Measurements from ENCODE around the gene GAA. TPM values are rescaled to one million over a fixed set of nuclear protein-coding genes. Genes with fewer than 3 reads are reported as not detected.
"Not testable (repeated sequence)": the region's sequence is repeated elsewhere in the genome, so short reads cannot be mapped to it uniquely, and the experiment has no call there.

The GAA gene
- total and polyA plus RNA-seq, 5 donors: 36.3 to 51.3 (median 44.8) TPM

- H3K27me3 ChIP-seq (ENCODE audit: control insufficient read depth, insufficient read depth): no peaks in the 10 kb centered on the region
- H3K9me3 ChIP-seq (ENCODE audit: control insufficient read depth, low read length): no peaks in the 10 kb centered on the region
- intact Hi-C loops (cut with DNase I): no loop called here
- 69% methylated on average over 5 of the region's 5 CpGs for WGBS
- DNase-seq: no peak
- ATAC-seq: no peak
- H3K4me3 ChIP-seq (ENCODE audit: low read length): no peak overlapping the region
- peaks cover 3% of the 10 kb centered on the region for H3K4me1 ChIP-seq (ENCODE audit: control insufficient read depth, insufficient read depth, low read length)
- no peak overlapping the region for H3K27ac ChIP-seq (ENCODE audit: low read length)
Measured at GRCh38 chr17:80151333-80151732, 50.0 kb downstream of the GAA start.

GRCh38 chr17:80152081-80152702, 50.8 kb downstream of the GAA start:
- DNase-seq: no peak
- intact Hi-C loops (cut with DNase I): no loop called here
- no peak overlapping the region for H3K27ac ChIP-seq (ENCODE audit: low read length)

GRCh38 chr17:80153004-80153403, 51.6 kb downstream of the GAA start:
- intact Hi-C loops (cut with DNase I): no loop called here
- no peak overlapping the region for H3K27ac ChIP-seq (ENCODE audit: low read length)
- H3K4me1 ChIP-seq (ENCODE audit: control insufficient read depth, insufficient read depth, low read length): peaks cover 3% of the 10 kb centered on the region
- no peaks in the 10 kb centered on the region for H3K9me3 ChIP-seq (ENCODE audit: control insufficient read depth, low read length)
- H3K27me3 ChIP-seq (ENCODE audit: control insufficient read depth, insufficient read depth): no peaks in the 10 kb centered on the region
- no peak for ATAC-seq
- H3K4me3 ChIP-seq (ENCODE audit: low read length): no peak overlapping the region
- 81% methylated on average over 3 of the region's 3 CpGs for WGBS
- DNase-seq: no peak

More at GRCh38 chr17:80152081-80152702, 50.8 kb downstream of the GAA start:
- no peak overlapping the region for H3K4me3 ChIP-seq (ENCODE audit: low read length)
- ATAC-seq: no peak
- H3K9me3 ChIP-seq (ENCODE audit: control insufficient read depth, low read length): no peaks in the 10 kb centered on the region
- no peaks in the 10 kb centered on the region for H3K27me3 ChIP-seq (ENCODE audit: control insufficient read depth, insufficient read depth)
- peaks cover 3% of the 10 kb centered on the region for H3K4me1 ChIP-seq (ENCODE audit: control insufficient read depth, insufficient read depth, low read length)
- WGBS: 61% methylated on average over 11 of the region's 11 CpGs

GRCh38 chr17:80154166-80154565, 52.8 kb downstream of the GAA start:
- 69% methylated on average over 5 of the region's 5 CpGs for WGBS
- DNase-seq: no peak
- H3K4me1 ChIP-seq (ENCODE audit: control insufficient read depth, insufficient read depth, low read length): no peaks in the 10 kb centered on the region
- H3K27ac ChIP-seq (ENCODE audit: low read length): no peak overlapping the region
- no peak overlapping the region for H3K4me3 ChIP-seq (ENCODE audit: low read length)
- no peaks in the 10 kb centered on the region for H3K9me3 ChIP-seq (ENCODE audit: control insufficient read depth, low read length)
- intact Hi-C loops (cut with DNase I): no loop called here
- ATAC-seq: no peak
- no peaks in the 10 kb centered on the region for H3K27me3 ChIP-seq (ENCODE audit: control insufficient read depth, insufficient read depth)

- intact Hi-C loops (cut with DNase I); H3K9me3 ChIP-seq (ENCODE audit: control insufficient read depth, low read length); H3K4me3 ChIP-seq (ENCODE audit: low read length); DNase-seq; ATAC-seq; H3K27me3 ChIP-seq (ENCODE audit: control insufficient read depth, insufficient read depth); H3K27ac ChIP-seq (ENCODE audit: low read length); H3K4me1 ChIP-seq (ENCODE audit: control insufficient read depth, insufficient read depth, low read length): not testable (repeated sequence)
- 64% methylated on average over 2 of the region's 2 CpGs for WGBS
Measured at GRCh38 chr17:80155600-80155999, 54.2 kb downstream of the GAA start.

- 81% methylated on average over 2 of the region's 2 CpGs for WGBS
- Histone ChIP-seq H3K27ac (ENCODE audit: low read length) (no peak overlapping the region), H3K27me3 (ENCODE audit: control insufficient read depth, insufficient read depth) (no peaks in the 10 kb centered on the region), H3K4me1 (ENCODE audit: control insufficient read depth, insufficient read depth, low read length) (no peaks in the 10 kb centered on the region), H3K9me3 (ENCODE audit: control insufficient read depth, low read length) (no peaks in the 10 kb centered on the region), H3K4me3 (ENCODE audit: low read length) (no peak overlapping the region)
- intact Hi-C loops (cut with DNase I): no loop called here
- ATAC-seq (no peak), DNase-seq (no peak)
Measured at GRCh38 chr17:80158846-80159245, 57.5 kb downstream of the GAA start.

GRCh38 chr17:80160536-80160935, 59.2 kb downstream of the GAA start:
- no peak for ATAC-seq
- no peak overlapping the region for H3K27ac ChIP-seq (ENCODE audit: low read length)
- H3K4me1 ChIP-seq (ENCODE audit: control insufficient read depth, insufficient read depth, low read length): no peaks in the 10 kb centered on the region
- H3K4me3 ChIP-seq (ENCODE audit: low read length): no peak overlapping the region
- intact Hi-C loops (cut with DNase I): no loop called here
- H3K27me3 ChIP-seq (ENCODE audit: control insufficient read depth, insufficient read depth): no peaks in the 10 kb centered on the region
- H3K9me3 ChIP-seq (ENCODE audit: control insufficient read depth, low read length): no peaks in the 10 kb centered on the region
- DNase-seq: no peak
- WGBS: 22% methylated on average over 3 of the region's 3 CpGs

GRCh38 chr17:80163336-80163735, 62.0 kb downstream of the GAA start:
- WGBS: 80% methylated on average over 4 of the region's 4 CpGs
- Histone ChIP-seq H3K4me3 (ENCODE audit: low read length) (no peak overlapping the region), H3K27ac (ENCODE audit: low read length) (no peak overlapping the region), H3K27me3 (ENCODE audit: control insufficient read depth, insufficient read depth) (no peaks in the 10 kb centered on the region), H3K9me3 (ENCODE audit: control insufficient read depth, low read length) (no peaks in the 10 kb centered on the region), H3K4me1 (ENCODE audit: control insufficient read depth, insufficient read depth, low read length) (no peaks in the 10 kb centered on the region)
- no peak for DNase-seq
- intact Hi-C loops (cut with DNase I): no loop called here
- ATAC-seq: no peak

GRCh38 chr17:80164185-80164584, 62.8 kb downstream of the GAA start:
- ATAC-seq: no peak
- WGBS: 80% methylated on average over 11 of the region's 11 CpGs
- H3K4me1 ChIP-seq (ENCODE audit: control insufficient read depth, insufficient read depth, low read length): no peaks in the 10 kb centered on the region

GRCh38 chr17:80166446-80166845, 65.1 kb downstream of the GAA start:
- no peak for ATAC-seq
- no peak for DNase-seq
- H3K4me1 ChIP-seq (ENCODE audit: control insufficient read depth, insufficient read depth, low read length): no peaks in the 10 kb centered on the region
- H3K4me3 ChIP-seq (ENCODE audit: low read length): no peak overlapping the region
- intact Hi-C loops (cut with DNase I): no loop called here
- 83% methylated on average over 6 of the region's 6 CpGs for WGBS
- H3K9me3 ChIP-seq (ENCODE audit: control insufficient read depth, low read length): no peaks in the 10 kb centered on the region
- no peaks in the 10 kb centered on the region for H3K27me3 ChIP-seq (ENCODE audit: control insufficient read depth, insufficient read depth)
- no peak overlapping the region for H3K27ac ChIP-seq (ENCODE audit: low read length)

More at GRCh38 chr17:80164185-80164584, 62.8 kb downstream of the GAA start:
- intact Hi-C loops (cut with DNase I): no loop called here
- Histone ChIP-seq H3K9me3 (ENCODE audit: control insufficient read depth, low read length) (no peaks in the 10 kb centered on the region), H3K27ac (ENCODE audit: low read length) (no peak overlapping the region), H3K4me3 (ENCODE audit: low read length) (no peak overlapping the region), H3K27me3 (ENCODE audit: control insufficient read depth, insufficient read depth) (no peaks in the 10 kb centered on the region)
- DNase-seq: no peak

- 59% methylated on average over 5 of the region's 5 CpGs for WGBS
- H3K9me3 ChIP-seq (ENCODE audit: control insufficient read depth, low read length): no peaks in the 10 kb centered on the region
- H3K27ac ChIP-seq (ENCODE audit: low read length): no peak overlapping the region
- no peaks in the 10 kb centered on the region for H3K4me1 ChIP-seq (ENCODE audit: control insufficient read depth, insufficient read depth, low read length)
- intact Hi-C loops (cut with DNase I): no loop called here
- no peaks in the 10 kb centered on the region for H3K27me3 ChIP-seq (ENCODE audit: control insufficient read depth, insufficient read depth)
- H3K4me3 ChIP-seq (ENCODE audit: low read length): no peak overlapping the region
- no peak for DNase-seq
- no peak for ATAC-seq
Measured at GRCh38 chr17:80168371-80168770, 67.0 kb downstream of the GAA start.

GRCh38 chr17:80169107-80169506, 67.7 kb downstream of the GAA start:
- Histone ChIP-seq H3K4me3 (ENCODE audit: low read length) (no peak overlapping the region), H3K27ac (ENCODE audit: low read length) (no peak overlapping the region), H3K9me3 (ENCODE audit: control insufficient read depth, low read length) (no peaks in the 10 kb centered on the region), H3K4me1 (ENCODE audit: control insufficient read depth, insufficient read depth, low read length) (no peaks in the 10 kb centered on the region), H3K27me3 (ENCODE audit: control insufficient read depth, insufficient read depth) (no peaks in the 10 kb centered on the region)
- DNase-seq: no peak
- intact Hi-C loops (cut with DNase I): no loop called here
- no peak for ATAC-seq
- 94% methylated on average over 5 of the region's 5 CpGs for WGBS

All from right cardiac atrium (tissue), 5 donors.